Activated gamma-delta T cell treated with Interleukin-2 at 50 U/mL for 16 hours (primary cell): Measurements from ENCODE around the gene TBC1D25.
"Not testable (repeated sequence)": the region's sequence is repeated elsewhere in the genome, so short reads cannot be mapped to it uniquely, and the experiment has no call there.

Source experiments
- DNase-seq: peaks from one replicate; pipeline ENCODE4 v3.0.0-alpha.2; 2020

TBC1D25 gene

GRCh38 chrX:48516987-48517386 lies 22.5 kb upstream of the TBC1D25 start:
- no peak for DNase-seq

GRCh38 chrX:48519481-48519880 lies 20.0 kb upstream of the TBC1D25 start:
- DNase-seq, result not testable (repeated sequence)

- no peak for DNase-seq
Measured at GRCh38 chrX:48520455-48520854, 19.1 kb upstream of the TBC1D25 start.

- no peak for DNase-seq
Measured at GRCh38 chrX:48520976-48521352, 18.6 kb upstream of the TBC1D25 start.

- peak; percentile 91 for DNase-seq
Measured at GRCh38 chrX:48521353-48522243, 17.9 kb upstream of the TBC1D25 start, which contains the start of gene EBP. Gene EBP (plus strand): TSS chrX:48521808. CDS start chrX:48523772, 1,964 bp downstream.

- DNase-seq, result no peak
Measured at GRCh38 chrX:48522291-48522690, 17.2 kb upstream of the TBC1D25 start.

- DNase-seq, result no peak
Measured at GRCh38 chrX:48523682-48524081, 15.8 kb upstream of the TBC1D25 start.

- not testable (repeated sequence) for DNase-seq
Measured at GRCh38 chrX:48525853-48526252, 13.7 kb upstream of the TBC1D25 start.

GRCh38 chrX:48530736-48531135 lies 8.8 kb upstream of the TBC1D25 start:
- DNase-seq, result no peak

GRCh38 chrX:48531358-48531959 lies 8.1 kb upstream of the TBC1D25 start:
- DNase-seq, result no peak

GRCh38 chrX:48532161-48532560 lies 7.4 kb upstream of the TBC1D25 start:
- DNase-seq, result no peak

GRCh38 chrX:48533165-48533564 lies 6.3 kb upstream of the TBC1D25 start:
- DNase-seq, result no peak

- no peak for DNase-seq
Measured at GRCh38 chrX:48538641-48539344, 721 bp upstream of the TBC1D25 start.

GRCh38 chrX:48540028-48540375 lies 488 bp downstream of the TBC1D25 start:
- peak; percentile 32 for DNase-seq

- DNase-seq, result no peak
Measured at GRCh38 chrX:48540480-48540879, 966 bp downstream of the TBC1D25 start.

GRCh38 chrX:48541140-48541814 lies 1.8 kb downstream of the TBC1D25 start:
- no peak for DNase-seq

- no peak for DNase-seq
Measured at GRCh38 chrX:48548871-48549270, 9.4 kb downstream of the TBC1D25 start.

GRCh38 chrX:48555731-48556325 lies 16.3 kb downstream of the TBC1D25 start:
- not testable (repeated sequence) for DNase-seq

- no peak for DNase-seq
Measured at GRCh38 chrX:48558271-48558670, 18.8 kb downstream of the TBC1D25 start.

GRCh38 chrX:48559636-48560035 lies 20.1 kb downstream of the TBC1D25 start:
- no peak for DNase-seq

- no peak for DNase-seq
Measured at GRCh38 chrX:48560056-48560455, 20.5 kb downstream of the TBC1D25 start.

- no peak for DNase-seq
Measured at GRCh38 chrX:48560681-48561080, 21.2 kb downstream of the TBC1D25 start.

GRCh38 chrX:48569958-48570357 lies 30.4 kb downstream of the TBC1D25 start:
- no peak for DNase-seq
